HCT116 (cell line): ENCODE data around the gene PRPF4.

Experiments used
- EGR1 ChIP-seq: IDR thresholded peaks from 2 replicates; pipeline ENCODE4 v1.6.1; 2012; ENCODE audit warnings: low read depth
- ELF1 ChIP-seq: IDR thresholded peaks from 2 replicates; pipeline ENCODE4 v1.6.1; 2012; ENCODE audit warnings: low read depth, borderline replicate concordance
- EZH2 ChIP-seq: fragments of 200-600 bp; sonication (generic); IDR thresholded peaks from 2 replicates; pipeline ENCODE4 v1.6.1; 2017; ENCODE audit warnings: antibody characterized with exemption, mixed run types
- EZH2phosphoT487 ChIP-seq: fragments of 200-600 bp; IDR thresholded peaks from 2 replicates; pipeline ENCODE4 v1.6.1; 2018; ENCODE audit warnings: antibody characterized with exemption, borderline replicate concordance
- POLR2A ChIP-seq: IDR thresholded peaks from 2 replicates; pipeline ENCODE4 v1.7.0; 2011; ENCODE audit warnings: borderline replicate concordance; ENCODE audit not compliant: insufficient read depth, insufficient read length; ENCODE audit errors: extremely low read depth
- RAD21 ChIP-seq: IDR thresholded peaks from 2 replicates; pipeline ENCODE4 v1.6.1; 2012; ENCODE audit warnings: low read depth, mild to moderate bottlenecking
- SRF ChIP-seq: IDR thresholded peaks from 2 replicates; pipeline ENCODE4 v1.6.1; 2012; ENCODE audit warnings: low read depth
- ZNF274 ChIP-seq: fragments of 200-500 bp; sonication (Bioruptor generic); IDR thresholded peaks from 2 replicates; pipeline ENCODE4 v1.6.1; 2014; ENCODE audit warnings: mild to moderate bottlenecking, low read depth, low read length, inconsistent platforms
- TF ChIP-seq, protein P1 (sequence below), 3 experiments: fragments of 200-600 bp in 1 of 3; sonication (generic) in 1 of 3; IDR thresholded peaks in 2 of 3; conservative IDR thresholded peaks in 1 of 3; 2 replicates each; pipeline ENCODE4 v1.5.1; 2012 to 2017; ENCODE audit warnings: low read depth in 2 of 3, low read length in 2 of 3, antibody characterized with exemption in 1 of 3, borderline replicate concordance in 1 of 3, control low read depth in 1 of 3, mild to moderate bottlenecking in 1 of 3, mixed read lengths in 1 of 3, mixed run types in 1 of 3, moderate library complexity in 1 of 3; ENCODE audit not compliant: insufficient read depth in 1 of 3
- TF ChIP-seq, protein P2 (sequence below): IDR thresholded peaks from 2 replicates; pipeline ENCODE4 v1.6.1; 2012; ENCODE audit warnings: low read depth

- TF ChIP-seq SRF (no peak), ZNF274 (no peak), ELF1 (no peak), EZH2 (no peak), POLR2A (no peak), EZH2phosphoT487 (no peak), RAD21 (no peak), EGR1 (no peak)
- TF ChIP-seq, protein P1, sequence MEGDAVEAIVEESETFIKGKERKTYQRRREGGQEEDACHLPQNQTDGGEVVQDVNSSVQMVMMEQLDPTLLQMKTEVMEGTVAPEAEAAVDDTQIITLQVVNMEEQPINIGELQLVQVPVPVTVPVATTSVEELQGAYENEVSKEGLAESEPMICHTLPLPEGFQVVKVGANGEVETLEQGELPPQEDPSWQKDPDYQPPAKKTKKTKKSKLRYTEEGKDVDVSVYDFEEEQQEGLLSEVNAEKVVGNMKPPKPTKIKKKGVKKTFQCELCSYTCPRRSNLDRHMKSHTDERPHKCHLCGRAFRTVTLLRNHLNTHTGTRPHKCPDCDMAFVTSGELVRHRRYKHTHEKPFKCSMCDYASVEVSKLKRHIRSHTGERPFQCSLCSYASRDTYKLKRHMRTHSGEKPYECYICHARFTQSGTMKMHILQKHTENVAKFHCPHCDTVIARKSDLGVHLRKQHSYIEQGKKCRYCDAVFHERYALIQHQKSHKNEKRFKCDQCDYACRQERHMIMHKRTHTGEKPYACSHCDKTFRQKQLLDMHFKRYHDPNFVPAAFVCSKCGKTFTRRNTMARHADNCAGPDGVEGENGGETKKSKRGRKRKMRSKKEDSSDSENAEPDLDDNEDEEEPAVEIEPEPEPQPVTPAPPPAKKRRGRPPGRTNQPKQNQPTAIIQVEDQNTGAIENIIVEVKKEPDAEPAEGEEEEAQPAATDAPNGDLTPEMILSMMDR (IDR thresholded peaks at IDR 0.05 in 2 of 3, conservative IDR thresholded peaks at IDR 0.05 in 1 of 3; ENCODE audit: borderline replicate concordance in 1 of 3, insufficient read depth in 1 of 3, low read depth in 2 of 3, low read length in 2 of 3), result no peak
- TF ChIP-seq, protein P2, sequence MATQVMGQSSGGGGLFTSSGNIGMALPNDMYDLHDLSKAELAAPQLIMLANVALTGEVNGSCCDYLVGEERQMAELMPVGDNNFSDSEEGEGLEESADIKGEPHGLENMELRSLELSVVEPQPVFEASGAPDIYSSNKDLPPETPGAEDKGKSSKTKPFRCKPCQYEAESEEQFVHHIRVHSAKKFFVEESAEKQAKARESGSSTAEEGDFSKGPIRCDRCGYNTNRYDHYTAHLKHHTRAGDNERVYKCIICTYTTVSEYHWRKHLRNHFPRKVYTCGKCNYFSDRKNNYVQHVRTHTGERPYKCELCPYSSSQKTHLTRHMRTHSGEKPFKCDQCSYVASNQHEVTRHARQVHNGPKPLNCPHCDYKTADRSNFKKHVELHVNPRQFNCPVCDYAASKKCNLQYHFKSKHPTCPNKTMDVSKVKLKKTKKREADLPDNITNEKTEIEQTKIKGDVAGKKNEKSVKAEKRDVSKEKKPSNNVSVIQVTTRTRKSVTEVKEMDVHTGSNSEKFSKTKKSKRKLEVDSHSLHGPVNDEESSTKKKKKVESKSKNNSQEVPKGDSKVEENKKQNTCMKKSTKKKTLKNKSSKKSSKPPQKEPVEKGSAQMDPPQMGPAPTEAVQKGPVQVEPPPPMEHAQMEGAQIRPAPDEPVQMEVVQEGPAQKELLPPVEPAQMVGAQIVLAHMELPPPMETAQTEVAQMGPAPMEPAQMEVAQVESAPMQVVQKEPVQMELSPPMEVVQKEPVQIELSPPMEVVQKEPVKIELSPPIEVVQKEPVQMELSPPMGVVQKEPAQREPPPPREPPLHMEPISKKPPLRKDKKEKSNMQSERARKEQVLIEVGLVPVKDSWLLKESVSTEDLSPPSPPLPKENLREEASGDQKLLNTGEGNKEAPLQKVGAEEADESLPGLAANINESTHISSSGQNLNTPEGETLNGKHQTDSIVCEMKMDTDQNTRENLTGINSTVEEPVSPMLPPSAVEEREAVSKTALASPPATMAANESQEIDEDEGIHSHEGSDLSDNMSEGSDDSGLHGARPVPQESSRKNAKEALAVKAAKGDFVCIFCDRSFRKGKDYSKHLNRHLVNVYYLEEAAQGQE, result no peak
Observed at GRCh38 chr9:113298924-113299770, 23.7 kb downstream of the PRPF4 start.
